LNCaP clone FGC (cell line): ENCODE measurements around the gene MCHR1.
"Not testable (repeated sequence)": the region's sequence is repeated elsewhere in the genome, so short reads cannot be mapped to it uniquely, and the experiment has no call there.

Experiments
- DNase-seq: peaks from one replicate; pipeline ENCODE4 v3.0.0-alpha.2; 2011; ENCODE audit warnings: low read depth
- H3K4me3 ChIP-seq: 2 replicates; pipeline ENCODE4 v1.5.1; 2011; ENCODE audit warnings: mild to moderate bottlenecking, low read depth, low read length, control low read depth
- CTCF ChIP-seq: IDR thresholded peaks from 2 replicates; pipeline ENCODE4 v1.5.1; 2012; ENCODE audit warnings: mild to moderate bottlenecking; ENCODE audit not compliant: control insufficient read depth, insufficient read depth; ENCODE audit errors: extremely low read depth

MCHR1 gene

GRCh38 chr22:40708177-40708576 is 28.9 kb downstream of the MCHR1 start:
- DNase-seq, result no peak
- no peak for TF ChIP-seq CTCF
- H3K4me3 ChIP-seq, result no peak overlapping the region

- no peak overlapping the region for H3K4me3 ChIP-seq
- DNase-seq, result no peak
- no peak for TF ChIP-seq CTCF
Measured at GRCh38 chr22:40709752-40710413, 30.6 kb downstream of the MCHR1 start.

GRCh38 chr22:40712311-40712710 is 33.0 kb downstream of the MCHR1 start:
- no peak overlapping the region for H3K4me3 ChIP-seq
- no peak for DNase-seq
- TF ChIP-seq CTCF, result no peak

- no peak overlapping the region for H3K4me3 ChIP-seq
- no peak for TF ChIP-seq CTCF
- DNase-seq, result no peak
Measured at GRCh38 chr22:40714499-40715337, 35.4 kb downstream of the MCHR1 start.

- no peak for DNase-seq
- TF ChIP-seq CTCF, result no peak
- H3K4me3 ChIP-seq, result no peak overlapping the region
Measured at GRCh38 chr22:40716116-40716515, 36.8 kb downstream of the MCHR1 start.

- DNase-seq, H3K4me3 ChIP-seq: not testable (repeated sequence)
Measured at GRCh38 chr22:40717657-40718056, 38.4 kb downstream of the MCHR1 start.

GRCh38 chr22:40718250-40719204 is 39.2 kb downstream of the MCHR1 start:
- no peak for TF ChIP-seq CTCF
- DNase-seq, result no peak
- no peak overlapping the region for H3K4me3 ChIP-seq
